HFFc6 (cell line): ENCODE results near the gene OR56A3. TPM values are rescaled to one million over a fixed set of nuclear protein-coding genes. Genes with fewer than 3 reads are reported as not detected.

Experiments used
- DNase-seq: peaks from one replicate; pipeline ENCODE4 v3.0.0-alpha.2; 2018
- H3K27ac Mint-ChIP-seq: 2 replicates; pipeline ENCODE4 v1.8.0; 2020; ENCODE audit warnings: mild to moderate bottlenecking, mixed read lengths
- H3K27me3 Mint-ChIP-seq: 2 replicates; pipeline ENCODE4 v1.8.0; 2021; ENCODE audit warnings: mild to moderate bottlenecking, moderate library complexity, mixed read lengths; ENCODE audit not compliant: insufficient read depth
- H3K36me3 Mint-ChIP-seq: 2 replicates; pipeline ENCODE4 v1.8.0; 2021; ENCODE audit warnings: low read depth, mixed read lengths
- H3K4me1 Mint-ChIP-seq: 2 replicates; pipeline ENCODE4 v1.8.0; 2020; ENCODE audit warnings: low read depth, mixed read lengths
- H3K4me3 Mint-ChIP-seq: 2 replicates; pipeline ENCODE4 v1.8.0; 2020; ENCODE audit warnings: mild to moderate bottlenecking, moderate library complexity, mixed read lengths
- H3K9me3 Mint-ChIP-seq: 2 replicates; pipeline ENCODE4 v1.8.0; 2020; ENCODE audit warnings: mild to moderate bottlenecking, mixed read lengths
- CTCF ChIP-seq: fragments of 200-600 bp; sonication (generic); IDR thresholded peaks from 2 replicates; pipeline ENCODE4 v1.5.0; 2021; ENCODE audit warnings: antibody characterized with exemption, mild to moderate bottlenecking
- long read RNA-seq: library from polyadenylated mRNA; unstranded; transcript quantifications from one replicate; pipeline ENCODE4 v2.0.0, GENCODE V29; 2019
- total RNA-seq, 6 experiments: library from RNA; stranded (reverse); fragmentation: NEBNext Ultra II Directional; extraction: Animal tissue kit (Norgen Biotek cat#: 25700); gene quantifications; 2 replicates in 1 of 6; 3 replicates in 5 of 6; pipeline ENCODE4 v1.2.3, GENCODE V29; 2021

The OR56A3 gene
- not detected for total RNA-seq
- long read RNA-seq = 0 reads

DNA sequence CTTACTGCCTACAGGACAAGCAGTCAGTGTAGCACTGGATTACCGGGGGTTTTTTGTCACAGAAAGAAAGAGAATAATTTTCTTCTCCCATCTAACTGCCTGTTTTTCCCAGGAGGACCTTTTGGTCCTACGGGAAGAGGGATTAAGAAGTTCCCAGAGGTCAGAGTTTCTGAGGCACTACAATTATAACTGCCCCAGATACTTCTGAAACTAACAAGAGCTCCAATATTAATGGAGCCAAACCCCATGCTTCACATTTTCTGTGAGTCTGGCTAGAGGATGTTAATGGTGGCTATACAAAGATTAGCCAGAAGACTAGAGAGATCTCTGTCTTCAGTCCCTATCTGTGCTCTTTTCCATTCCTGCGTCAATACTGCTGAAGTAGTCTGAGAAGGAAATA is at the start of gene OR56A3:
Gene OR56A3, plus strand, starts transcription at position 301 of the 400 bp plus-strand sequence. CDS start 5,096 bp downstream, outside the sequence.
- no peak for TF ChIP-seq CTCF
- Mint-ChIP-seq H3K4me1 (no peaks in the 10 kb centered on the region), H3K4me3 (no peak within 1 kb of the TSS), H3K27ac (no peak within 1 kb of the TSS), H3K9me3 (peaks cover 37% of the 10 kb centered on the region), H3K36me3 (no peaks in the 10 kb centered on the region; the same call in 1 of the 2 replicates), H3K27me3 (no peaks in the 10 kb centered on the region; the same call in 1 of the 2 replicates)
- DNase-seq = no peak

DNA sequence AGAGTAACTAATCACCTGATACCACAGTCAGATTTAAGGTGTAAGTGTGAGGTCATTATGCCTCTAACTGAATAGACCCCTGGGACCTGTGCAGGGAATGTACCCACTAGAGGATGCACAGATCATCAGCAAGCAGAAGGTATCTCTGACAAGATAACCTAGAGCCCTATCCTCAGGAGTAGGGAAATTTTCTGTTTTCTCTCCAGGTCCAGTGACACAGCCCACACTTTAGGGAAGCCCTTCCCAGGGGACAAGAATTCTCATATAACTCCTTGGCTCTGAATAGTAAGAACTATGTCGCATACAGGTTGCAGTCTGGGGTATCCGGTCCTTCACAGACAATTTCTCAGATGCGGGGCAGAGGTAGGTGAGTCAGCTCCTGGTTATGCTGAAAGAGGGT is 49.1 kb upstream of the OR56A3 start, which contains the start of gene OR52E5:
Gene OR52E5, plus strand, starts transcription at position 301 of the 400 bp plus-strand sequence. CDS start 7,569 bp downstream, outside the sequence.
- H3K27ac Mint-ChIP-seq = no peak within 1 kb of the TSS
- no peak for TF ChIP-seq CTCF
- H3K4me1 Mint-ChIP-seq = no peaks in the 10 kb centered on the region
- no peaks in the 10 kb centered on the region for H3K36me3 Mint-ChIP-seq
- DNase-seq = no peak
- H3K9me3 Mint-ChIP-seq = no peaks in the 10 kb centered on the region
- H3K27me3 Mint-ChIP-seq = no peaks in the 10 kb centered on the region
- H3K4me3 Mint-ChIP-seq = no peak within 1 kb of the TSS

DNA sequence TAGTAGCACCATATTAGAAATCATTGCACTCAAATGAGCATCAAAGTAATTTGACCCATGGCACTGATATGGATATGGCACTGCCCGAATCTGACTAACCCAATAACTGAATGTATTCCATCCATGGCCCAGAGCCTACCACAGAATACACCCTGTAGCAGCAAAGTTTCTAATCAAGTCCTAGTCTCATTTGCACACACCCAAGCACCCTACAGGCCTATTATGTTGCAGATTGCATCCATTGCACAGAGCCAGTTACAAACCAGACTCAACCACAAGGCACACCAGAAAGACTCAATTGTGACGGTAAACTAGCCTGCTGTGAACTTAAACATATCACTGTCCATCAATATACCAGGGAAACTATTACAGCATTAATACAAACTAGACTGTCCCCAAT is 42.5 kb upstream of the OR56A3 start:
- H3K36me3 Mint-ChIP-seq = no peaks in the 10 kb centered on the region
- DNase-seq = no peak
- no peaks in the 10 kb centered on the region for H3K4me1 Mint-ChIP-seq
- no peak for TF ChIP-seq CTCF
- no peak overlapping the region for H3K4me3 Mint-ChIP-seq
- H3K27ac Mint-ChIP-seq = no peak overlapping the region
- H3K9me3 Mint-ChIP-seq = no peaks in the 10 kb centered on the region
- H3K27me3 Mint-ChIP-seq = no peaks in the 10 kb centered on the region; the same call in 1 of the 2 replicates

DNA sequence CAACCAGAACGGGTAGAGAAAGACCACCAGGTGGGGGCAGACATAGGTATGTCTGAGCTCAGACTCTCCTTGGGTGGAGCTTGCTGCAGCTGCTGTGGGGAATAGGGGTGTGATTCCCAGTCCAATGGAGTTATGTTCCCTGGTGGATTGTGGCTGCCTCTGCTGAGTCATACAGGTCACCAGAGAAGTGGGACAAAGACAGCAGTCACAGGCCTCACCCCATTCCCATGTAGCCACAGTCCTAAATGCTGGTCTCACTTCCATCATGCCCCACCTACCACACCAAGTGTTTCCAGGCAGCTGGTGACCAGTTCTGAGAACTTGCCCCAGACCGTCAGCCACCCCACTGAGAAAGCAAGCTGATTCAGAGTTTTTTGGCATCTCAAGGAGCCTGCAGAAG is 31.5 kb upstream of the OR56A3 start:
- no peak overlapping the region for H3K27ac Mint-ChIP-seq
- no peaks in the 10 kb centered on the region for H3K36me3 Mint-ChIP-seq
- TF ChIP-seq CTCF = no peak
- no peak overlapping the region for H3K4me3 Mint-ChIP-seq
- peaks cover 54% of the 10 kb centered on the region for H3K9me3 Mint-ChIP-seq
- DNase-seq = no peak
- H3K4me1 Mint-ChIP-seq = no peaks in the 10 kb centered on the region
- no peaks in the 10 kb centered on the region for H3K27me3 Mint-ChIP-seq

- H3K27me3 Mint-ChIP-seq = no peaks in the 10 kb centered on the region
- DNase-seq = no peak
- H3K36me3 Mint-ChIP-seq = no peaks in the 10 kb centered on the region
- peaks cover 36% of the 10 kb centered on the region for H3K9me3 Mint-ChIP-seq
- no peak for TF ChIP-seq CTCF
- H3K4me1 Mint-ChIP-seq = no peaks in the 10 kb centered on the region
- H3K27ac Mint-ChIP-seq = no peak overlapping the region
- no peak overlapping the region for H3K4me3 Mint-ChIP-seq
Observed at GRCh38 chr11:5922749-5923426, 19.2 kb upstream of the OR56A3 start.
